Nucleus accumbens (tissue), 56 donors: ENCODE results near the gene SLC45A2.
A peak's percentile ranks its signal among the peaks of the same experiment; 100 is the strongest.
"Not testable (repeated sequence)": the region's sequence is repeated elsewhere in the genome, so short reads cannot be mapped to it uniquely, and the experiment has no call there.

Experiments used
- DNase-seq, 56 donors: peaks; one replicate each; lab custom pipeline; 2025; lab: John Stamatoyannopoulos, UW

Gene SLC45A2

GRCh38 chr5:33984671-33985124 is at the start of gene SLC45A2:
Gene SLC45A2 (minus strand): TSS chr5:33984693. CDS start chr5:33984583, 110 bp downstream.
- no peak for DNase-seq

- no peak for DNase-seq
These were observed 47.5 kb upstream of the SLC45A2 start for GRCh38 chr5:34031966-34032365.

- DNase-seq: no peak
These were observed 46.6 kb upstream of the SLC45A2 start for GRCh38 chr5:34031117-34031516.

- not testable (repeated sequence) for DNase-seq
These were observed 46.1 kb upstream of the SLC45A2 start for GRCh38 chr5:34030585-34030984.

DNA sequence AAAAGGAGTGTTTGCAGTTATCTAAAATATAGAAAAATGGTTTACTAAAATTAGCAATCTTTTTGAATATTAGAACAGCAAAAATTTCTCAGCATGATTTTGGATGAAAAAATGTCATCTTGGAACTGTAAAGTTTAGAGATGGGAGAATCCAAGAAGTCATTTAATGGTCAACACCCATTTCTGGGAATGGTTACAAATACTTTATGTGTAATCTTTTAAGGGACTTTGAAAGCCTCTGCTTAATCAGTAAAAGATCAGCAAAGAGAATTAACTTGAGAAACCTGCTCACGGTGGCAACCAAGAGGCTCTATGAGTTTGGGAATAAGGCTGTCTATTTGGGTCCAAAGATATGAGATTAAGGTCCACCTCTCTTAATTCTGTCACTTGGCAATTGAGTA is 45.6 kb upstream of the SLC45A2 start:
- no peak for DNase-seq

DNA sequence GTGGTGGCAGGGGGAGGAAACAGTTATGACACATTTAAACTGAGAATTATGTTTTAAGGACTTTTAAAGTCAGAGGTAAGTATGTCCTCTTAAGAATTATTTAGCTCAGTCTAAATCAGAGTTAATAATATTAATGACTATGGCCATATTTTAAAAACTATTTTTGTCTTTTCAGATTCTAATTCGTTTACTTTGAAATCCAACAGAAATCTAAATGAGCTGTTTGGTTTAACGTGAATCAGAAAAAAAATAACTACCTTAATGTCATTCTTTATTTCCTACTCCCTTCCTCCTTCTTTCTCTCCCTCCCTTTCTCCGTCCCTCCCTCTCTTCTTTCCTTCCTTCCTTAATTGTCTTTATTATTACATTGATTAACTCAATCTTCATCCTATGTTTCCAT is 43.9 kb upstream of the SLC45A2 start:
- DNase-seq: no peak

DNA sequence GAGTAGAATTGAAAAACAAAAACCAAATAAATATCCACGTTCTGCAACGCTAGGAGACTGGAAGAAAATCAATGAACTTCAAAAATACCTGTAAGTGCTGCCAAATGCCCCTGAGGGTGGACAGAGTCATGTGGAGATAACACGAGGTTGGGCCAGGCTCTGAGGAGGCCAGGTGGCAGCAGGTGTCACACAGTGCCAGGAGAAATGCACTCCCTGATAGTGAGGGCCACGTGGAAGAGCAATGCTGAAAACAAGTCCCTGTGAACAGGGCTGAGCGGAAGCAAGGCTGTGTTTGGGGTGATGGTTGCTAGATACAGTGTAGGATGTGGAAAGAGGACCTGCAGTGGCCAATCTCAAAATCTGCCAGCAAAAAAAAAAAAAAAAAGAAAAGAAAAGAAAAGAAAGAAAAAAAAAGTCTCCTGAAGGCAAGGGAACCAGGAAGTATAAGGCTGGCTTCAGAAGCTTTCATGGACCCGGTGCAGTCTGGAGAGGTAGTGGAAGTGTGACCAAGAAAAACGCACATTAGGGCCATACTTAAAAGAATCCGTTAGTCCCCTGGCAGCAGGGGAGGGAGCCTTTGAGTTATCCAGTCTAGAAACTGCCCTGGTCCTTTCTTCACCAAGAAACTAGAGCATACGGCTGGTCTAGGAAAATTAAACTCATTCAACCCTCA is 41.7 kb upstream of the SLC45A2 start:
- DNase-seq: no peak

GRCh38 chr5:34022121-34022705 is 37.7 kb upstream of the SLC45A2 start:
- no peak for DNase-seq

- DNase-seq: no peak
These were observed 36.8 kb upstream of the SLC45A2 start for GRCh38 chr5:34021334-34021733.

- DNase-seq: no peak
These were observed 36.2 kb upstream of the SLC45A2 start for GRCh38 chr5:34020726-34021125.

DNA sequence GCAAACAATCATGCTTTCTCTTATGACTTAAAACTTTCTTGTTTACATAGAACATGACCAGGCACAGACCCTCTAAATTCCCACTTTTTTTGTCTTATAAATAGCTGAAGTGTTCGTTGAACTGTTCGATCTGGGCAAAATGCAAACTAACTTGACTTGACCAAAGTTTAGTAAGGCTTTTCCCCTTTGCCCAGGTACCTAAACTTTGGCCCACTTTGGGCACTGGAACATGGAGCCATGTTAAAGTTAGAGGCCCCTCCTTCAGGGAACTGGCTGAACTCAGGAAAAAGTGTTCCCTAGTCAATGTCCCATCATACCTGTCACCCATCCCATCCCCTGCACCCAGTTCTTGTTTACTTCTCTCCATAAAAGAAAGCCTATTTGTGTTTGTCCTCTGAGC is 32.8 kb upstream of the SLC45A2 start:
- no peak for DNase-seq

GRCh38 chr5:34016750-34017149 is 32.3 kb upstream of the SLC45A2 start:
- no peak for DNase-seq

DNA sequence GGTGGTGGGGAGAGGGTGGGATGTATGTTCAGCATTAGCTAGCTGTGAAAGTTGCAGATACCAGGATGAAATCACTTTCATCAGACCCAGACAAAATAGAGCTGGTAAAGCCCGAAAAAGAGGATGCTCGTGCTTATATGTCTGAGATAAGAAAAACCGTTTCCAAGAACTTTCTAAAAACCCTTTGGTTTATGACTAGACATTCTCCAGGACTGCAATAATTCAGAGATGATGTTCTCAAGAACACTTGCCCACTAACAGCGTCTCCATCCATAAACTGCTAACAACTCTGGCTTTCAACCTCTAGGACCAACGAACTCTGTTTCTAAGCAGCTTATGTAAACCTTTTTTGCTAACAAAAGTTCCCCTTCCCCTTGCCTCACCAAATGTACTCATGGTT is 31.7 kb upstream of the SLC45A2 start:
- DNase-seq: no peak

- DNase-seq: no peak
These were observed 30.8 kb upstream of the SLC45A2 start for GRCh38 chr5:34015120-34015822.

DNA sequence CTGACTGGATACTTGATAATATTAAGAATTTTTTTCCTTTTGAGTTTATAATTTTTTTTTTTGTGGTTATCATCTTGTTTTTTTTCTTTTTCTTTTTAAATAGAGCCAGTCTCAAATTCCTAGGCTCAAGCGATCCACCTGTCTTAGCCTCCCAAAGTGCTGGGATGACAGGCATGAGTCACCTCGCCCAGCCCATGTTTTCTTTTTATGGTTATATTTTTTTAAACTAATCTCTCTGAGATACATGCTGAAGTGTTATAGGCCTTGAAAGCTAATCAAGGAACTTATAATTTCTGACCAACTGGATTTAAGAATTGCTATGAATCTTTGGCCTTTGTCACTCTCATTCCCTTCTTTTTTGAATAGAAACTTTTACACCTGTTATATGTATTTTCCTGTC is 30.1 kb upstream of the SLC45A2 start:
- DNase-seq: no peak

GRCh38 chr5:34013547-34013946 is 29.1 kb upstream of the SLC45A2 start:
- no peak for DNase-seq

DNA sequence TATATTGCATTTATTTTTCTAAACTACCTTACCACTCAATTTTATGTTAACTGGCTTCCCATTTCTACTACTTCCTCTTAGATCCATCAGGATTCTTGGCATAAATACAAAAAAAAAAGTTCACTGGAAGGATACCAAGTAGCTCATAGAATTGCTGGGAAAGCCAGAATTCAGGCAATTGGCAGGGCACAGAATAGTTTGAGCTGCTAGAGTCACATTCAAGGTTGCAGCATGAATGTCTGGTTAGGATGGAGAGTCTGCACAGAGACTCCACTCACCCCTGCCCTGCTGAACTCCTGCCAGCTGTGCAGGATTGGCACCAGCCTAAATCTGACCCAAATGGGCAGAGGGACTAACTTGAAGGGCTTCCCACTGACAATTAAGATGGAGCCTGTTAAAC is 28.3 kb upstream of the SLC45A2 start:
- DNase-seq: peak in 12 of 56 donors; percentile 2 to 27 (median 12)

- DNase-seq: no peak
These were observed 27.0 kb upstream of the SLC45A2 start for GRCh38 chr5:34011536-34011935.

DNA sequence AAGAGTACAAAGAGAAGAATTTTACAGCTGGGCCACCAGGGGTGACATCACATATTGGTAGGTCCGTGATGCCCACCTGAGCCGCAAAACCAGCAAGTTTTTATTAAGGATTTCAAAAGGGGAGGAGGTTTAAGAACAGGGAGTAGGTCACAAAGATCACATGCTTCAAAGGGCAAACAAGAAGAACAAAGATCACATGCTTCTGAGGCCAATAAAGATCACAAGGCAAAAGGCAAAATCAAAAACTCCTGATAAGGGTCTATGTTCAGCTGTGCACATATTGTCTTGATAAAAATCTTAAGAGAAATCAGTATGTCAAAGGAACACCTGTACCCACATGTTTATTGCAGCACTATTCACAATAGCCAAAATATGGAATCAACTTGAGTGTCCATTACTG is 25.7 kb upstream of the SLC45A2 start:
- not testable (repeated sequence) for DNase-seq

DNA sequence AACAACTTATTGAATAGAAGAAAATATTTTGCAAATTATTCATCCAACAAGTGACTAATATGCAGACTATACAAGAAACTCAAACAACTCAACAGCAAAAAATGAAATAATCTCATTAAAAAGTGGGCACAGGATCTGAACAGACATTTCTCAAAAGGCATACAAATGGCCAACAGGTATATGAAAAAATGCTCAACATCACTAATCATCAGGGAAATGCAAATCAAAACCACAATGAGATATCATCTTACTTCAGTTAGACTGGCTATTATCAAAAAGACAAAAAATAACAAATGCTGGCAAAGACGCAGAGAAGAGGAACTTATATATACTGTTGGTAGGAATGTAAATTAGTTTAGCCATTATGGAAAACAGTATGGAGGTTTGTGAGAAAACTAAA is 25.1 kb upstream of the SLC45A2 start:
- no peak for DNase-seq

GRCh38 chr5:34008802-34009201 is 24.3 kb upstream of the SLC45A2 start:
- DNase-seq: no peak
